ENCODE data around the gene GABARAP.

DNA sequence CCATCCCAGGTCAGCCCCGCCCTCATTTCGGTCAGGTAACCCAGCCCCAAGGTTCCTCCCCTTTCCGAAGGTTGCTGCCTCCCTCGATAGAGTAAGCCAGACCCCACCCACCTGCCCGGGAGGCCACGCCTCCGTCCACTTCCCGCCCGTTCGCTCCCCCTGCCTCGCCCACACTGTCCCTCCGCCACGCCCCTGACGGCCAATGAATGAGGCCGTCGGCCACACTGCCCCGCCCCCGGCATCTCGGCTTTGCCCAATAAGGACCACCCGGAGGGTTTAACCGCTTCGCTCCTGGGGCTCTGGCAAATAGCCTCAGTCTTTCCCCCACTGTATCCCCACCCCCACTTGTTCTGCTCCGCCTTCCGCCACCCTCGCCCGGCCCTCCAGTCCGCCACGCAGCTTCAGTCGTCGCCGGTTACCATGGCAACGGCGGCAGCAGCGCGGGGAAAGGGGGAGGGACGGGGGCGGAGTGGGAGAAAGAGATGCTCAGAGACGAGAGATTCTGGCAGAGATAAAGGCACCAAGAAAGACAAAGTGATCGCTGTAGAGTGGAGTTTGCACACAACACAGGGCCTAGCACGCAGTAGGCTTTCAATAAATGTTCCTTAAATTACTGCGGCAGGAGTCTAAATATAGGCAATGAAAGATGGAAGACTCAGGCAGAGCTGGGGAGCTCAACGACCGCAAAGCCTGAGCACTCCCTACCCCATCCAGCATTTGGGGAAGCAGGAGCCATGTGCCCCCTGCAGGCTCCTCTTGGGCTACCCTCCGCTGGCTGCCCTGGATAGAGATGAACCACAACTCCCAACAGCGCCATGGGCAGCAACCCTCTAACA lies 27.7 kb downstream of the GABARAP start:
- TF ChIP-seq, protein P1, sequence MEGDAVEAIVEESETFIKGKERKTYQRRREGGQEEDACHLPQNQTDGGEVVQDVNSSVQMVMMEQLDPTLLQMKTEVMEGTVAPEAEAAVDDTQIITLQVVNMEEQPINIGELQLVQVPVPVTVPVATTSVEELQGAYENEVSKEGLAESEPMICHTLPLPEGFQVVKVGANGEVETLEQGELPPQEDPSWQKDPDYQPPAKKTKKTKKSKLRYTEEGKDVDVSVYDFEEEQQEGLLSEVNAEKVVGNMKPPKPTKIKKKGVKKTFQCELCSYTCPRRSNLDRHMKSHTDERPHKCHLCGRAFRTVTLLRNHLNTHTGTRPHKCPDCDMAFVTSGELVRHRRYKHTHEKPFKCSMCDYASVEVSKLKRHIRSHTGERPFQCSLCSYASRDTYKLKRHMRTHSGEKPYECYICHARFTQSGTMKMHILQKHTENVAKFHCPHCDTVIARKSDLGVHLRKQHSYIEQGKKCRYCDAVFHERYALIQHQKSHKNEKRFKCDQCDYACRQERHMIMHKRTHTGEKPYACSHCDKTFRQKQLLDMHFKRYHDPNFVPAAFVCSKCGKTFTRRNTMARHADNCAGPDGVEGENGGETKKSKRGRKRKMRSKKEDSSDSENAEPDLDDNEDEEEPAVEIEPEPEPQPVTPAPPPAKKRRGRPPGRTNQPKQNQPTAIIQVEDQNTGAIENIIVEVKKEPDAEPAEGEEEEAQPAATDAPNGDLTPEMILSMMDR (conservative IDR thresholded peaks at IDR 0.05; ENCODE audit: low read depth, low read length) = peak; percentile 62
- TF ChIP-seq CHD1 (IDR thresholded peaks at IDR 0.05; ENCODE audit: low read depth, low read length) (0 out of 2 replicates have a peak, but pooled peaks have one; percentile 71), MXI1 (IDR thresholded peaks at IDR 0.05; ENCODE audit: borderline replicate concordance, low read depth, low read length) (no peak; the same call in 1 of the 2 replicates), POLR2A (IDR thresholded peaks at IDR 0.05; ENCODE audit: low read depth, low read length) (no peak; the same call in 1 of the 2 replicates), RCOR1 (IDR thresholded peaks at IDR 0.05; ENCODE audit: insufficient replicate concordance, low read length) (no peak), SMC3 (IDR thresholded peaks at IDR 0.05; ENCODE audit: low read depth, low read length) (peak; percentile 26; the same call in 1 of the 2 replicates), RFX5 (IDR thresholded peaks at IDR 0.05; ENCODE audit: low read depth, low read length) (peak; percentile 84)
- TF ChIP-seq, protein P2, sequence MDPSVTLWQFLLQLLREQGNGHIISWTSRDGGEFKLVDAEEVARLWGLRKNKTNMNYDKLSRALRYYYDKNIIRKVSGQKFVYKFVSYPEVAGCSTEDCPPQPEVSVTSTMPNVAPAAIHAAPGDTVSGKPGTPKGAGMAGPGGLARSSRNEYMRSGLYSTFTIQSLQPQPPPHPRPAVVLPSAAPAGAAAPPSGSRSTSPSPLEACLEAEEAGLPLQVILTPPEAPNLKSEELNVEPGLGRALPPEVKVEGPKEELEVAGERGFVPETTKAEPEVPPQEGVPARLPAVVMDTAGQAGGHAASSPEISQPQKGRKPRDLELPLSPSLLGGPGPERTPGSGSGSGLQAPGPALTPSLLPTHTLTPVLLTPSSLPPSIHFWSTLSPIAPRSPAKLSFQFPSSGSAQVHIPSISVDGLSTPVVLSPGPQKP (IDR thresholded peaks at IDR 0.05; ENCODE audit: borderline replicate concordance, low read depth, low read length) = no peak

Data from IMR-90 (cell line).